Measurements from ENCODE around the gene TENM3.

Gene TENM3

DNA sequence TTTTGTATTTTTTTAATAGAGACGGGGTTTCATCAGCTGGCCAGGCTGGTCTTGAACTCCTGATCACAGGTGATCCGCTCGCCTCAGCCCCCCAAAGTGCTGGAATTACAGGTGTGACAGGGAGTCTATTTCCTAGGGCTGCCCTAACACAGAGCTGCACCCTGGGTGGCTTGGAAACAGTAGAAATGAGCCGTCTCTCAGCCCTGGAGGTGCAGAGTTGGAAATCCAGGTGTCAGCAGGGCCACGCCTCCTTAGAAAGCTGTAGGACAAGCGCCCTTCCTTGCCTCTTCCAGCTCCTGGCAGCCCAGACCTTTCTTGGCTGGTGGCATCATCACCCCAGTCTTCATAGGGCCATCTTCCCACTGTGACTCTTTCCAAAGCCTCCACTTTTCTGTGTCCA is 602.4 kb downstream of the TENM3 start:
- no peak for DNase-seq (ENCODE audit: low spot score)

DNA sequence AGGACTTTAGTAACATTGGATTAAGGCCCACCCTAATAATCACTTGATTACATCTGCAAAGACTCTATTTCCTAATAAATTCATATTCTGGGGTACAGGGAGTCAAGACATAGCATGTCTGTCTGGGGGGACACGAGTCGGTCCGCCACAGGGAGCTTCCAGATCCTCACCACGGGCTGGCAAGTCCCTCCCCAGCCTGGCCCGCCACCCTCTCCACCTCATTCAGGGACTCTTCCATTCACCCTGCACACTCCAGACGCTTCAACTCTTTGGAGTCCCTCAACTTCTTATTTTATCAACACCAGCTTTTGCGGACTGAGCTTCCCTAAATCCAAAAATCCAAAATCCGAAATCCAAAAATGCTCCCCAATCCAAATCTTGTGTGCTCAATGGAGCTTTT is 602.8 kb downstream of the TENM3 start:
- no peak for DNase-seq (ENCODE audit: low spot score)

DNA sequence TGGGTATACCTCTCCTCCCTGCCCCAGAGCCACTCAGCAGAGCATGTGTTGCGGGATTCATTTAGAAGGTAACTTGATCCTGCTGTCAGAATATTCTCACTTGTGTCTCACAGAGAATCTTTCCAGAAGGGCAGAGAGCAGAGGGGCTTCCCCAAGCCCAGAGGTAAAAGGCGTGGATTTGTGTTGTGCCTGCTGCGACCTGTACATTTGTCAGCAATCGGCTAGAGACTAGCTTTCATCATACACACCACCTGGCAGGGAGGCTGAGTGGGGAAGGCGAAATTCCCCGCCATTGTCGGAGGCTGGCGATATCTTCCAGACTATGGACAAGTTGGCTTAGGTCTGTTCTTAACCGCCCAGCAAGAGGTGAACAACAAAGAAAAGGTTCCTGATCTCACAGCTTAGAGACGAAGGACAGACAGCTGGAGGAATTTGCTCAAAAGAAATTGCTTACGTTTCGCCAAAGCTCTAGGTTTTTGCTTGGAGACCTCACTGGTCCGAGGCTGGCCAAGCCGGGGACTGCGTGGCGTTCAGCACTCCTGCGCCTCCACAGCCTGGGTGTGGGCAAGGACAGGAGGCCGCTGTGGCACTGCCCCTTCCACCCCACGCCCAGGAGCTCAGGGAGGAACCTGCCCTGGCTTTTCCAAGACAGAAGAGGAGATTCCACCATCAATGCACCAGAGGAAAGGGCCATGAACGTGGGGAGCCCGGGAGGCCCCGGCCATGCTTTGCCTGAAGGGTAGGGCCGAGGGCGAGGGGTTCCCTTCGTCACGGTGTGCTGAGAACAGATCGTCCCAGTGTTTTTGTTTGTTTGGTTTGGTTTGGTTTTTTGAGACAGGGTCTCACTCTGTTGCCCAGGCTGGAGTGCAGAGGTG is 604.6 kb downstream of the TENM3 start:
- no peak for DNase-seq (ENCODE audit: low spot score)

DNA sequence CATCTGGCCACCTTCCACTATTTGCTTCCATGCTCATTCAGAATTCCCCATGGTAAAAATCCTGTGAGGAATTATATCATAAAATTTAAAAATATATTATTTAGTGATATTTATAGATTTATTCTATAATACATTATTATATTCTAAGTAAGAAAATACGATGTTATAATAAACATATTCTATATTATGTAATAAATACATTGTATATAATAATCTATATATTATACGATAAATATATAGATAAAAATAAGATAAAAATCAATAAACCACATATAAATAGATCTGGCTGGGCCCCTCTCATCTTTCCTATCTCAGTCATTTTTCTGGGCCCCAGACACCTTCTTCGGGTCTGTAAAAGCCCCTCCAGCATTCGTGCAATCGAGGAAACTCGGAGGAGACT is 605.5 kb downstream of the TENM3 start:
- no peak for DNase-seq (ENCODE audit: low spot score)

Data from HuH-7 (cell line).